Measurements from ENCODE around the gene AKR7A3.
"Not testable (repeated sequence)": the region's sequence is repeated elsewhere in the genome, so short reads cannot be mapped to it uniquely, and the experiment has no call there.

AKR7A3 gene

GRCh38 chr1:19274636-19275035 lies 13.9 kb downstream of the AKR7A3 start:
- TF ChIP-seq CTCF (IDR thresholded peaks at IDR 0.05; ENCODE audit: low read depth, low read length): no peak
- DNase-seq (ENCODE audit: low read depth in 2 of 2): no peak
- no peak overlapping the region for H3K4me3 ChIP-seq (replicated peaks in 1 of 2; ENCODE audit: low read depth in 2 of 2, low read length in 2 of 2)

- peak overlapping the region in 1 of 2 donors; percentile 19 for H3K4me3 ChIP-seq (replicated peaks in 1 of 2; ENCODE audit: low read depth in 2 of 2, low read length in 2 of 2)
- peak in 1 of 2 donors; percentile 15 for DNase-seq (ENCODE audit: low read depth in 2 of 2)
Measured at GRCh38 chr1:19273844-19274531, 14.6 kb downstream of the AKR7A3 start.

GRCh38 chr1:19273106-19273843 lies 15.3 kb downstream of the AKR7A3 start:
- H3K4me3 ChIP-seq (replicated peaks in 1 of 2; ENCODE audit: low read depth in 2 of 2, low read length in 2 of 2): no peak overlapping the region
- no peak for DNase-seq (ENCODE audit: low read depth in 2 of 2)

GRCh38 chr1:19272064-19272463 lies 16.5 kb downstream of the AKR7A3 start:
- no peak overlapping the region for H3K4me3 ChIP-seq (replicated peaks in 1 of 2; ENCODE audit: low read depth in 2 of 2, low read length in 2 of 2)
- no peak for DNase-seq (ENCODE audit: low read depth in 2 of 2)
- no peak for TF ChIP-seq CTCF (IDR thresholded peaks at IDR 0.05; ENCODE audit: low read depth, low read length)

More at GRCh38 chr1:19273106-19273843, 15.3 kb downstream of the AKR7A3 start:
- TF ChIP-seq CTCF (IDR thresholded peaks at IDR 0.05; ENCODE audit: low read depth, low read length): no peak

- not testable (repeated sequence) for H3K4me3 ChIP-seq (replicated peaks in 1 of 2; ENCODE audit: low read depth in 2 of 2, low read length in 2 of 2); DNase-seq (ENCODE audit: low read depth in 2 of 2)
Measured at GRCh38 chr1:19270343-19270730, 18.2 kb downstream of the AKR7A3 start.

- DNase-seq (ENCODE audit: low read depth in 2 of 2): peak in 1 of 2 donors; percentile 28
- not testable (repeated sequence) for H3K4me3 ChIP-seq (replicated peaks in 1 of 2; ENCODE audit: low read depth in 2 of 2, low read length in 2 of 2)
Measured at GRCh38 chr1:19269427-19270342, 18.9 kb downstream of the AKR7A3 start.

GRCh38 chr1:19268445-19268844 lies 20.1 kb downstream of the AKR7A3 start:
- no peak for TF ChIP-seq CTCF (IDR thresholded peaks at IDR 0.05; ENCODE audit: low read depth, low read length)

GRCh38 chr1:19262744-19263143 lies 25.8 kb downstream of the AKR7A3 start:
- DNase-seq (ENCODE audit: low read depth in 2 of 2): no peak
- no peak for TF ChIP-seq CTCF (IDR thresholded peaks at IDR 0.05; ENCODE audit: low read depth, low read length)
- H3K4me3 ChIP-seq (replicated peaks in 1 of 2; ENCODE audit: low read depth in 2 of 2, low read length in 2 of 2): no peak overlapping the region

More at GRCh38 chr1:19268445-19268844, 20.1 kb downstream of the AKR7A3 start:
- no peak for DNase-seq (ENCODE audit: low read depth in 2 of 2)
- H3K4me3 ChIP-seq (replicated peaks in 1 of 2; ENCODE audit: low read depth in 2 of 2, low read length in 2 of 2): no peak overlapping the region
